ENCODE results near the gene ELK4. TPM values are rescaled to one million over a fixed set of nuclear protein-coding genes. Genes with fewer than 3 reads are reported as not detected.

ELK4 gene
- total and polyA plus RNA-seq, 2 donors (not counting 3 experiments of a cell fraction or from before 2014, with no cell fraction given), result 8.7 to 107 TPM

- no peak for DNase-seq (ENCODE audit: low read depth, low spot score)
- Histone ChIP-seq H3K9ac (replicated peaks; ENCODE audit: extremely low read depth, insufficient read depth, low read length) (no peak overlapping the region), H3K27ac (ENCODE audit: insufficient read depth, low read depth, low read length) (no peak overlapping the region), H3K9me1 (replicated peaks; ENCODE audit: control insufficient read depth, extremely low read depth, insufficient read depth, low read length) (no peaks in the 10 kb centered on the region), H3K4me2 (ENCODE audit: insufficient read depth, low read length) (no peak overlapping the region), H2AFZ (ENCODE audit: low read depth, low read length) (no peak overlapping the region), H3K4me3 (replicated peaks in 1 of 3; ENCODE audit: insufficient read depth in 1 of 3, low read depth in 1 of 3, low read length in 3 of 3) (no peak overlapping the region), H3K36me3 (ENCODE audit: control insufficient read depth in 2 of 2, extremely low read depth in 1 of 2, insufficient read depth in 2 of 2, low read length in 2 of 2) (peaks cover 5 to 8% of the 10 kb centered on the region in 2 experiments), H3K9me3 (replicated peaks; ENCODE audit: control insufficient read depth, insufficient read depth, low read length) (no peaks in the 10 kb centered on the region), H3K79me2 (ENCODE audit: control insufficient read depth, insufficient read depth, low read length) (peaks cover 21% of the 10 kb centered on the region), H3K27me3 (ENCODE audit: control insufficient read depth in 2 of 2, insufficient read depth in 2 of 2, low read length in 2 of 2) (no peaks in the 10 kb centered on the region), H4K20me1 (replicated peaks; ENCODE audit: control insufficient read depth, extremely low read depth, insufficient read depth, low read length) (no peaks in the 10 kb centered on the region), H3K4me1 (ENCODE audit: control insufficient read depth, extremely low read depth, insufficient read depth, low read length) (peaks cover 21% of the 10 kb centered on the region)
- BruUV-seq (replicated peaks), result no TSS peak
- dilution Hi-C loops (cut with MboI; ENCODE audit: extremely low pct_ligation_motif_present, low sequenced_read_pairs) (no loop called here), intact Hi-C loops (cut with micrococcal nuclease) (no loop called here)
- ChIA-PET CTCF (interaction anchor here (1.0 to 1.3 kb wide), 2 partner anchors 13 to 53 kb away, joined by 4 to 6 read pairs; no protein-coding TSS in a partner anchor), POLR2A (no interaction called here)
- no peak for FAIRE-seq
- TF ChIP-seq FOS (IDR thresholded peaks at IDR 0.05; ENCODE audit: borderline replicate concordance, insufficient read depth, low read length) (no peak), GATA2 (IDR thresholded peaks at IDR 0.05; ENCODE audit: insufficient read depth, insufficient read length, low read depth, low read length) (no peak), POLR2A (IDR thresholded peaks at IDR 0.05; ENCODE audit: low read depth, low read length) (no peak), JUN (IDR thresholded peaks at IDR 0.05; ENCODE audit: borderline replicate concordance, insufficient read depth, insufficient read length, low read depth) (no peak), MAX (IDR thresholded peaks at IDR 0.05; ENCODE audit: insufficient read depth, insufficient read length) (no peak)
- TF ChIP-seq, protein P1, sequence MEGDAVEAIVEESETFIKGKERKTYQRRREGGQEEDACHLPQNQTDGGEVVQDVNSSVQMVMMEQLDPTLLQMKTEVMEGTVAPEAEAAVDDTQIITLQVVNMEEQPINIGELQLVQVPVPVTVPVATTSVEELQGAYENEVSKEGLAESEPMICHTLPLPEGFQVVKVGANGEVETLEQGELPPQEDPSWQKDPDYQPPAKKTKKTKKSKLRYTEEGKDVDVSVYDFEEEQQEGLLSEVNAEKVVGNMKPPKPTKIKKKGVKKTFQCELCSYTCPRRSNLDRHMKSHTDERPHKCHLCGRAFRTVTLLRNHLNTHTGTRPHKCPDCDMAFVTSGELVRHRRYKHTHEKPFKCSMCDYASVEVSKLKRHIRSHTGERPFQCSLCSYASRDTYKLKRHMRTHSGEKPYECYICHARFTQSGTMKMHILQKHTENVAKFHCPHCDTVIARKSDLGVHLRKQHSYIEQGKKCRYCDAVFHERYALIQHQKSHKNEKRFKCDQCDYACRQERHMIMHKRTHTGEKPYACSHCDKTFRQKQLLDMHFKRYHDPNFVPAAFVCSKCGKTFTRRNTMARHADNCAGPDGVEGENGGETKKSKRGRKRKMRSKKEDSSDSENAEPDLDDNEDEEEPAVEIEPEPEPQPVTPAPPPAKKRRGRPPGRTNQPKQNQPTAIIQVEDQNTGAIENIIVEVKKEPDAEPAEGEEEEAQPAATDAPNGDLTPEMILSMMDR (IDR thresholded peaks at IDR 0.05; ENCODE audit: extremely low read depth in 1 of 2, insufficient read depth in 1 of 2, low read depth in 1 of 2, low read length in 2 of 2), result no peak
Measured at GRCh38 chr1:205604825-205605505, 26.8 kb downstream of the ELK4 start.
